Cardiac fibroblast (primary cell): ENCODE results near the gene KSR1.
"Not testable (repeated sequence)": the region's sequence is repeated elsewhere in the genome, so short reads cannot be mapped to it uniquely, and the experiment has no call there.

Experiments used
- DNase-seq, 2 donors: peaks; one replicate each; pipeline versions ENCODE4 v3.0.0 to v3.0.0-alpha.2; 2010; ENCODE audit warnings: low read depth in 2 of 2
- H3K4me3 ChIP-seq, 2 donors: replicated peaks in 1 of 2; 1 replicate in 1 of 2; 2 replicates in 1 of 2; pipeline ENCODE4 v1.5.1; 2011; ENCODE audit warnings: low read depth in 2 of 2, low read length in 2 of 2, mild to moderate bottlenecking in 2 of 2, moderate library complexity in 1 of 2
- TF ChIP-seq, protein P1 (sequence below): IDR thresholded peaks from one replicate; pipeline ENCODE4 v1.5.1; 2011; ENCODE audit warnings: low read depth, mild to moderate bottlenecking, low read length, inconsistent platforms

Gene KSR1

DNA sequence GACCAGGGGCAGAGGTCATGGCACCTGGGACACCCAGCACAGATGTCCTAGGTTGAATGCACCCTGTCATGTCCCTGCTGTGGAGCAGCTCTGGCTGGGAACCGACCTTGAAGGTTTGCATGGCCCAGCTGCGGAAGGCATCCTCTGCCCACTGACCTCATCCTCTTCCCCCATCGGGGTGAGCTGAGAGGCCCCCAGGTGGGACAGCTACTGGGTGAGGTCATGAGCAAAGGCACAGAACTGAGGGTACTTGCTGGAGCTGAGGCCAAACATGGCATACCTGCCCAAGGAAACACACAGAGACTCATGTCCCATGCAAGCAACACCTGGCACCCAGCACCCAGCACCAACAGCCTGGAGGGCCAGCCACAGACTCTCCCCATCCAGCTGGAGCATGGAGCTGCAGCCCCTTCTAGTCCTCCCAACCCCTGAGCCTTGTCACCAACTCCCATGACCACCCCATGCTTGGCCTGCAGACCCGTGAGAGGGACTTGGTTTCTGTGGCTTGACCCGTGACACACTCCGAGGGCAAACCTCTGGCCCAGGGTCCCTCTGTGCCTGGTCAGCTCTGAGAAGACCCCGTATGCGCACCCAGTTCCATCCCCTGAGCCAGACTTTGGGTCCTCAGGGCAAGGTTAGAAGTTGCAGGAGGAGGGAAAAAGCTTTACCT lies 207.8 kb downstream of the KSR1 start:
- DNase-seq = no peak
- TF ChIP-seq, protein P1, sequence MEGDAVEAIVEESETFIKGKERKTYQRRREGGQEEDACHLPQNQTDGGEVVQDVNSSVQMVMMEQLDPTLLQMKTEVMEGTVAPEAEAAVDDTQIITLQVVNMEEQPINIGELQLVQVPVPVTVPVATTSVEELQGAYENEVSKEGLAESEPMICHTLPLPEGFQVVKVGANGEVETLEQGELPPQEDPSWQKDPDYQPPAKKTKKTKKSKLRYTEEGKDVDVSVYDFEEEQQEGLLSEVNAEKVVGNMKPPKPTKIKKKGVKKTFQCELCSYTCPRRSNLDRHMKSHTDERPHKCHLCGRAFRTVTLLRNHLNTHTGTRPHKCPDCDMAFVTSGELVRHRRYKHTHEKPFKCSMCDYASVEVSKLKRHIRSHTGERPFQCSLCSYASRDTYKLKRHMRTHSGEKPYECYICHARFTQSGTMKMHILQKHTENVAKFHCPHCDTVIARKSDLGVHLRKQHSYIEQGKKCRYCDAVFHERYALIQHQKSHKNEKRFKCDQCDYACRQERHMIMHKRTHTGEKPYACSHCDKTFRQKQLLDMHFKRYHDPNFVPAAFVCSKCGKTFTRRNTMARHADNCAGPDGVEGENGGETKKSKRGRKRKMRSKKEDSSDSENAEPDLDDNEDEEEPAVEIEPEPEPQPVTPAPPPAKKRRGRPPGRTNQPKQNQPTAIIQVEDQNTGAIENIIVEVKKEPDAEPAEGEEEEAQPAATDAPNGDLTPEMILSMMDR = no peak
- H3K4me3 ChIP-seq = no peak overlapping the region

DNA sequence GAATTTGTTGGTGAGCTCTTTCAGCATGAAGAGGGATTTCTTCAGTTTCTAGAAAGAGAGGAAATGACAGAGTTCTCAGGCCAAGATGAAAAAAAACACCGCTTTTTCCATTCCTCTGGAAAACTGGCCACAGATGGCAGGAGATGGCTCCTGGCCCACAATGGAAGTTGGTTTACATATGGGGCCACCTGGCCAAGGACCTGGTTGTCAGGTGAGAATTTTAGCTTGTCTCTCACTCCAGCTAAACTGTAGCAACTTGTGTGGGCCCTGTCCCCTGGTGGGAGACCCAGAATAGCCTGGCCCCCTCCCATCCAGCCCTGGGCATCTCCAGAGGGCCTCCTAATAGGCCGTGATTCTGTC lies 208.3 kb downstream of the KSR1 start:
- TF ChIP-seq, protein P1 = no peak
- H3K4me3 ChIP-seq = no peak overlapping the region
- no peak for DNase-seq

DNA sequence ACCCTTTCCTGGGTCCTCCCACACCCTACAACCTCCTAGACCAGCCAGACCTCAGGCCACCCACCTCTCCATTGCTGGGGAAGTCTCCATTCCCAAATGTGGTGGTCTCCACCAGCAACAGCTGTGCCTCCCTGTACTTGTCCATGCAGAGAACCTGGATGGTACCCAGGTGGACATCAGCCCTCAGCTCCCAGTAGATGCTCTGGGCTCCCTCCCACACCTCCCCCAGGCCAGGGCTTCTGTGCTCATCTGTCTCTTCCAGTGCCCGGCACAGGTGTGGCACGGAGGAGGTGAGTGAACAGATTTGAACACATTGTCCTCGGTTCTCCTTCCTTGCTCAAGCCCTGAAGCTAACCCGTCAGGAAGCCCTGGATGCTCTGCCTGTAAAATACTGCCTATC lies 209.3 kb downstream of the KSR1 start:
- TF ChIP-seq, protein P1 = no peak

DNA sequence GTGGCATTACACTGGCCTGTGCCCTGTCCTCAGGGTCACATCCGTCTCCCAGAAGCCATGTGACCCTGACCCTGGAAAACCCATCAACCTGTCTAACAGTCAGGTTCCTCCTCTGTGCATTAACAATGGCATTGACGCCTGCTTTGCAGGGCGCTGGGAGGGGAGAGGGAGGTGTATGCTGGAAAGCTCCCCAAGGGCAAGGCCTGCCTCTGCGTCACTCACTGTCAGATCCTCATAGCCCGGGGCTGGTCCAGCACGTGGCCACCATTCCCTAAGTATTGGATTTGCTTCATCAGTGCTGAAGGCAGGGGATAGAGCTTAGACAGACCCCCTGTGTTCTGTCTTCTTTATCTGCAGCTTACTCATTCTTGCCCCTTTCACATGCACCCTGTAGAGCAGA lies 210.0 kb downstream of the KSR1 start:
- not testable (repeated sequence) for H3K4me3 ChIP-seq, DNase-seq

More for the DNA sequence above, 209.3 kb downstream of the KSR1 start:
- no peak for DNase-seq
- no peak overlapping the region for H3K4me3 ChIP-seq

DNA sequence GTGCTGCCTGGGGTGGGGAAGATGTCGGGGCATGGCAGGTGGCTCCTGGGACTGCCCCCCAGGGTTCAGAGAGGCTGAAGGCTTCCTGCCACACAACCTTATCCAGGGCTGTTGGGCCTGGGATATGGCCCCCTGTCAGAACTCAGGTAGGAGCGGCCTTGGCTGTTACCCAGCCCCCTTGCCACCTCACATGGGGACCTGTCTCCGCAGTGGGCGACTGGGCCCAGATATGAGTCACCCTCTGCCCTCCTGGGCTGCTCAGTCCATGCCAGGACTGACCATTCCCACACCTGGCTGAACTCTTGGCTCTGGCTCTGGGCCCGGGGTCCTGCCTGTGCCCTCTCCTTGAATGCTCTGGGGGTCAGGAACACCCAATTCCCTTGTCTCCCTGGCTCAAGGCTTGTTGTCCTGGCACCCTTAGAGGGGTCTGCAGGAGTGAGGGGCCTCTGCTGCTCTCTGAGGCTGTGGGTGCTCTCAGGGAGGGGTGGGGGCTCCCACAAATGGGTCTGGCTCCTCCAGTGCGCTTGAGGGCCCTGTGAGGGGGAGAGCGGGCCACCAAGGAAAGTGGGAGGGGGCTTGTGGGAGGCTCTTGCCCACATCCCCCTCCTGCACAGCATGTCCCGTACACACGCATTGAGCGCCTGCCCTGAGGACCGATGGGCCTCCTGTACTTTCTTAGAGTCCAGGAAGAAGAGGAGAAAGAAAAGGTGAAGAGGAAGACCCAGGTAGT lies 210.7 kb downstream of the KSR1 start:
- no peak overlapping the region for H3K4me3 ChIP-seq
- no peak for DNase-seq
- TF ChIP-seq, protein P1 = no peak

DNA sequence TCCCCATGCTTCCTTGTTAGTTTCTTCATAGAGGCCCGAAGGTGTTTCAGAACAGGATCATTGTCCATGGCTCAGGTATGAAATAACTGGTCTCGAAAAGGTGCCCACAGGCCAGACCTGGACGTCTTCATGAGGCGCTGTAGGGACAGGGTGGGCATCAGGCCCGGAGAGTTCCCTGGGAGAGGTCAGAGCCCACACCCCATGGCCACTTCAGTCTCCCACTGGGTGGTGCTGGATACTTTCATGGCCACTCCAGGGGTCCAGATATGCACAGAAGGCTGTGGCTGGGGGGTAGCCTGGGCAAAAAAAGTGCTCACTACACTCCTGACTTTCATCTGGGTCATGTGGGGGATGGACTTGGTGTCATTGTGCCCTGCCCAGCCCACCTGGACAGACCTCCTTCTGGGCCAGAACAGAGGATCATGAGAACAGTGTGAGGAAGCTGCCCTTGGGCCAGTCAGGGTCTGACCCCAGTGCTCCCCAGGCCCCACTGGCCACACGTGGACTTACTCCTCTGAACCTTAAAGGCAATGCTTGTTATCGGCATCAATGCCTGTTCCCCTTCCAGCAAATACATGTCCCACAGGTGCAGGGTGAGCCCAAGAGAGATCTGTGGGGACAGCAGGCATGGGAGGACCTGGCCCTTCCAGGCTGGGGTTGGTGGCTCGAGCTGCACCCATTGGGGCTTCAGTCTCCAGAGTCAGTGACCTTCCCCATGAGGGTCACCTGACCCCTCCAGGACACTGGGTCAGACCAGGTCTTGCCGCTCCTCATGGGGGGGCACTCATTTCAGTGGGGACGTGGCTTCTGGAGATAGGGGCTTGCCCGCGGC lies 211.6 kb downstream of the KSR1 start:
- no peak for DNase-seq
- no peak overlapping the region for H3K4me3 ChIP-seq
- TF ChIP-seq, protein P1 = no peak

DNA sequence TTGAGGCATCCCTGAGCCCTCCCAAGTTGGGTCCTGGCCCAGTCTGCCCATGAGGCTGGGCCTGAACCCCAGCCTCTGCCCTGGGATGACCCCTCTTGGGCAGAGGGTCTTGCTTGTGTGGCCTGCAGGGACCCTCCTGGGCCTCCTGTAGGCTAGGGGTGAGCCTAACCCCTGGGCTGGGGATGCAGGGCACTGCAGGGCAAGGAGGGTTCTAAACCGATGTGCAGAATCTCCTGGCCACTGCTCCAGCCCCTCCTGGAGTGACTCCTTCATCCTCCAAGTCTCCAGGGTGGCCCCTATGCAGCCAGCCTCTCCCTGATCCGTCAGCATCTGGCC lies 212.2 kb downstream of the KSR1 start:
- no peak overlapping the region for H3K4me3 ChIP-seq
- TF ChIP-seq, protein P1 = no peak
- no peak for DNase-seq
